HL-60 (cell line): ENCODE data around the gene OSBP2.

Experiments used
- DNase-seq, 2 experiments: peaks; one replicate each; pipeline ENCODE4 v3.0.0-alpha.2; 2010 to 2020; ENCODE audit warnings: low read depth in 1 of 2, low spot score in 1 of 2
- H3K27ac ChIP-seq: fragments of 250-450 bp; sonication (Bioruptor Pico); replicated peaks from 2 replicates; pipeline ENCODE4 v1.5.1; 2020; ENCODE audit warnings: mild to moderate bottlenecking, moderate library complexity
- H3K27me3 ChIP-seq: fragments of 250-450 bp; sonication (Bioruptor Pico); 2 replicates; pipeline ENCODE4 v1.5.1; 2021; ENCODE audit warnings: mild to moderate bottlenecking, moderate library complexity; ENCODE audit not compliant: insufficient read depth, poor library complexity, severe bottlenecking
- H3K4me3 ChIP-seq: replicated peaks from 2 replicates; pipeline ENCODE4 v1.5.1; 2011; ENCODE audit warnings: mild to moderate bottlenecking, control low read depth, low read length; ENCODE audit not compliant: insufficient read depth
- GABPA ChIP-seq: IDR thresholded peaks from 2 replicates; pipeline ENCODE4 v1.6.1; 2012; ENCODE audit warnings: low read depth
- POLR2AphosphoS5 ChIP-seq: IDR thresholded peaks from 2 replicates; pipeline ENCODE4 v1.6.1; 2012; ENCODE audit warnings: low read depth
- SPI1 ChIP-seq: IDR thresholded peaks from 2 replicates; pipeline ENCODE4 v1.6.1; 2012; ENCODE audit warnings: low read depth, mild to moderate bottlenecking, borderline replicate concordance
- TF ChIP-seq, protein P1 (sequence below): IDR thresholded peaks from one replicate; pipeline ENCODE4 v1.5.1; 2011; ENCODE audit warnings: low read length, control low read depth, inconsistent platforms; ENCODE audit not compliant: insufficient read depth
- TF ChIP-seq, protein P2 (sequence below): IDR thresholded peaks from 2 replicates; pipeline ENCODE4 v1.6.1; 2012; ENCODE audit warnings: low read depth; ENCODE audit not compliant: insufficient replicate concordance

Gene OSBP2

DNA sequence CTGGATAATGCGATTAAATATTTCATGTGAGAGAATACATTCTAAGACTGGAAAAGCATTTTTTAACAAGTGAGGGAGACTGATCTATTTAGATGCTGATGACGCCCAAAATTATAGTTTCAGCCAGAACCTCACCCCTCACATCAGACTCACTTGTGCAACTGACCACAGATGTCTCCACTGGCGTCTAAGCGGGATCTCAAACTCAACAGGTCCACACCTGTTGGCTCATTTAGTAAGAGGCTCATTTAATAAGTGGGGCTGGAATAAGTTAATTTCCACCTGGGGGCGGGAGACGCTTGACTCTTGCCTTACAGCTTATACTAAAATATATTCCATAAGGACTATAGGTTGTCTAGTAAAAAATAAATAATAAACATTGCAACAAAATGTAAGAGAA lies 226.4 kb downstream of the OSBP2 start:
- H3K27me3 ChIP-seq: no peaks in the 10 kb centered on the region
- H3K4me3 ChIP-seq: no peak overlapping the region
- TF ChIP-seq, protein P1, sequence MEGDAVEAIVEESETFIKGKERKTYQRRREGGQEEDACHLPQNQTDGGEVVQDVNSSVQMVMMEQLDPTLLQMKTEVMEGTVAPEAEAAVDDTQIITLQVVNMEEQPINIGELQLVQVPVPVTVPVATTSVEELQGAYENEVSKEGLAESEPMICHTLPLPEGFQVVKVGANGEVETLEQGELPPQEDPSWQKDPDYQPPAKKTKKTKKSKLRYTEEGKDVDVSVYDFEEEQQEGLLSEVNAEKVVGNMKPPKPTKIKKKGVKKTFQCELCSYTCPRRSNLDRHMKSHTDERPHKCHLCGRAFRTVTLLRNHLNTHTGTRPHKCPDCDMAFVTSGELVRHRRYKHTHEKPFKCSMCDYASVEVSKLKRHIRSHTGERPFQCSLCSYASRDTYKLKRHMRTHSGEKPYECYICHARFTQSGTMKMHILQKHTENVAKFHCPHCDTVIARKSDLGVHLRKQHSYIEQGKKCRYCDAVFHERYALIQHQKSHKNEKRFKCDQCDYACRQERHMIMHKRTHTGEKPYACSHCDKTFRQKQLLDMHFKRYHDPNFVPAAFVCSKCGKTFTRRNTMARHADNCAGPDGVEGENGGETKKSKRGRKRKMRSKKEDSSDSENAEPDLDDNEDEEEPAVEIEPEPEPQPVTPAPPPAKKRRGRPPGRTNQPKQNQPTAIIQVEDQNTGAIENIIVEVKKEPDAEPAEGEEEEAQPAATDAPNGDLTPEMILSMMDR: no peak
- TF ChIP-seq, protein P2, sequence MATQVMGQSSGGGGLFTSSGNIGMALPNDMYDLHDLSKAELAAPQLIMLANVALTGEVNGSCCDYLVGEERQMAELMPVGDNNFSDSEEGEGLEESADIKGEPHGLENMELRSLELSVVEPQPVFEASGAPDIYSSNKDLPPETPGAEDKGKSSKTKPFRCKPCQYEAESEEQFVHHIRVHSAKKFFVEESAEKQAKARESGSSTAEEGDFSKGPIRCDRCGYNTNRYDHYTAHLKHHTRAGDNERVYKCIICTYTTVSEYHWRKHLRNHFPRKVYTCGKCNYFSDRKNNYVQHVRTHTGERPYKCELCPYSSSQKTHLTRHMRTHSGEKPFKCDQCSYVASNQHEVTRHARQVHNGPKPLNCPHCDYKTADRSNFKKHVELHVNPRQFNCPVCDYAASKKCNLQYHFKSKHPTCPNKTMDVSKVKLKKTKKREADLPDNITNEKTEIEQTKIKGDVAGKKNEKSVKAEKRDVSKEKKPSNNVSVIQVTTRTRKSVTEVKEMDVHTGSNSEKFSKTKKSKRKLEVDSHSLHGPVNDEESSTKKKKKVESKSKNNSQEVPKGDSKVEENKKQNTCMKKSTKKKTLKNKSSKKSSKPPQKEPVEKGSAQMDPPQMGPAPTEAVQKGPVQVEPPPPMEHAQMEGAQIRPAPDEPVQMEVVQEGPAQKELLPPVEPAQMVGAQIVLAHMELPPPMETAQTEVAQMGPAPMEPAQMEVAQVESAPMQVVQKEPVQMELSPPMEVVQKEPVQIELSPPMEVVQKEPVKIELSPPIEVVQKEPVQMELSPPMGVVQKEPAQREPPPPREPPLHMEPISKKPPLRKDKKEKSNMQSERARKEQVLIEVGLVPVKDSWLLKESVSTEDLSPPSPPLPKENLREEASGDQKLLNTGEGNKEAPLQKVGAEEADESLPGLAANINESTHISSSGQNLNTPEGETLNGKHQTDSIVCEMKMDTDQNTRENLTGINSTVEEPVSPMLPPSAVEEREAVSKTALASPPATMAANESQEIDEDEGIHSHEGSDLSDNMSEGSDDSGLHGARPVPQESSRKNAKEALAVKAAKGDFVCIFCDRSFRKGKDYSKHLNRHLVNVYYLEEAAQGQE: no peak
- TF ChIP-seq GABPA (no peak), SPI1 (no peak), POLR2AphosphoS5 (no peak)
- H3K27ac ChIP-seq: no peak overlapping the region
- no peak for DNase-seq

DNA sequence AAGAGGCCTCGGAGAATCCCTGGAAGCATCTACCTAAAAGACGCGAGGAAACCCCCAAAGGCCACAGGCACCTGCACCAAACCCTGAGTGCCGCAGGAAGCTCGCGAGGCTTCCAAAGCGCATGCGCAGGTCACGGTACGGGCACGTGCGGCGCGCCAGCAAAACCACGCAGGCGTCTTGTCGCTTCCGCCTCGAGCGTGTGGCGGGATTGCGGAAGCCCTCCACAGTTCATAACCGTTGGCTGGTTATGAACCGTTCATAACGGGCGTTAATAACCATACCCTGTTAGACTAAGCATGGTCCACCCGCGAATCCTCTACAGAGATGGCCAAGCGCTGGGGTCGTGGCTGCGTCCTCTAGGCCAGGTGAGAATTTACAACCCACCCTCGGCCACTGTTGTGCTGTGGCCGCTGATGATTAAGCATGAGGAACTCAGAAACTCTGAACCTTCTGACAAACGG lies 227.5 kb downstream of the OSBP2 start:
- Histone ChIP-seq H3K27me3 (no peaks in the 10 kb centered on the region), H3K27ac (no peak overlapping the region), H3K4me3 (no peak overlapping the region)
- no peak for DNase-seq
- TF ChIP-seq SPI1 (no peak), POLR2AphosphoS5 (no peak), GABPA (no peak)
- TF ChIP-seq, protein P1: no peak
- TF ChIP-seq, protein P2: no peak

DNA sequence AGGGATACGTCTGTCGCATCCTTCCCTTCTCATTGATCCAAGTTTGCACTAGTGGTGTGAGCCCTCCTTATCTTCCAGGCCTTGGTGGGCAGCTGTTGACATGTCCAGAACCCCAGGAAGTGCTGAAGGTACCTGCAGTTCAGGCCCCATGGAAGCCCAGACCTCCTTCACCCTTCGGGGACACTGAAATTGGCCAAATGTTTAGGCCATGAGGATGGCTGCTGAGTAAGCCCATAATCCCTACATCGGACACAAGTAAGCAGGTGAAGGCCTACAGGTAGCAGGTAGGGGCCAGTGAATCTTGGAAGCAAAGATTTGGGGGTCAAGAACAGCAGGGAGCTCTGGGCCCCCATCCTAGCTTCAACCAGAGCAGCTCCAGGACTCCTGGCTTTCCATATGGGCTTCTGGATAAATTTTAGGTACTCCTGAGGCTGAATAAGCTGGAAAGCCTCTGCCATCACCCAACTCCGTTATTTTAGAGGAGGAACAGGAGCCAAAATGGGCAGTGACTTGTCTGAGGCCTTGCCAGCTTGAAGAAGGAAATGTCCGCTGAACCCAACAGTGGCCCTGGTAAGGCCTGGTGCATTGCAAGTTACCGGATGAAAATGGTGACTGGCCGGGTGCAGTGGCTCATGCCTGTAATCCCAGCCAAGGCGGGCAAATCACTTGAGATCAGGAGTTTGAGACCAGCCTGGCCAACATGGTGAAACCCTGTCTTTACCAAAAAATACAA lies 228.7 kb downstream of the OSBP2 start:
- Histone ChIP-seq H3K4me3 (no peak overlapping the region), H3K27ac (no peak overlapping the region), H3K27me3 (no peaks in the 10 kb centered on the region)
- TF ChIP-seq, protein P2: no peak
- TF ChIP-seq POLR2AphosphoS5: no peak
- TF ChIP-seq SPI1: no peak
- TF ChIP-seq GABPA: no peak
- TF ChIP-seq, protein P1: no peak
- DNase-seq: no peak
